Measurements from ENCODE around the gene HS3ST5. TPM values are rescaled to one million over a fixed set of nuclear protein-coding genes. Genes with fewer than 3 reads are reported as not detected.

Gene HS3ST5
- total and polyA plus RNA-seq, 2 donors (not counting 3 experiments of a cell fraction or from before 2014, with no cell fraction given): not detected

DNA sequence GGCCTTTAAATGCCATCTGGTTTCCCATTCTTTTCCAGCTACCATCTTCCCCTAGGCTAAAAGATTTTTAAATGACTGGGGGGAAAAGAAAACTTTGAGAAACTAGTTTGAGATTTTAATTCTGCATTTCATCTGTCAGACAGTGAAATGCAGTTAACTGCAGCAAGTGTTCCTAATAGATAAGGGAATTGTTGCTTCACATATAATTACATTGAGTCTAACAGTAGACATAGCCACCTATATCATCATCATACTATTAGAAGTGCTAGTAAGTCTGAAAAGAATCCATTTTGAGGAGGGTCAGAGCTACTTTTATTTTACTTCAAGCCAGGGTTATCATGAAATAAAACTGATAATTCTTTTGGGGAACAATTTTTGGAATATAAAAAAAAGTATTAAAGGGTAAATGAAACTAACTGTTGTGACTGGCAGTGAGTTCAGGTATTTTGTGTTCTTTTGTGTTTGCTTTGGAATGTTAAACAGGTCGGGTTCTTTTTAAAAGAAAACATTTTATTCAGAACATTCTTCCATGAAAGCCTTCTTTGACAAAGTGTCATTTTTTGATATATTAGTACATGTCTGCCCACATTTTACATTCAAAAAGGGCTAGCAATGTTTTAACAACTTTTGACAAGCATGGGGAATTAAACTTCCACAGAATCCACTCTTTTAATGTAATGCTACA, 170.1 kb downstream of the HS3ST5 start:
- Histone ChIP-seq H3K79me2 (ENCODE audit: control insufficient read depth, insufficient read depth, low read length) (no peaks in the 10 kb centered on the region), H3K4me3 (replicated peaks in 1 of 3; ENCODE audit: insufficient read depth in 1 of 3, low read depth in 1 of 3, low read length in 3 of 3) (no peak overlapping the region), H2AFZ (ENCODE audit: low read depth, low read length) (no peak overlapping the region), H3K9me3 (replicated peaks; ENCODE audit: control insufficient read depth, insufficient read depth, low read length) (no peaks in the 10 kb centered on the region), H3K27ac (ENCODE audit: insufficient read depth, low read depth, low read length) (no peak overlapping the region), H4K20me1 (replicated peaks; ENCODE audit: control insufficient read depth, extremely low read depth, insufficient read depth, low read length) (no peaks in the 10 kb centered on the region), H3K9me1 (replicated peaks; ENCODE audit: control insufficient read depth, extremely low read depth, insufficient read depth, low read length) (no peaks in the 10 kb centered on the region), H3K36me3 (ENCODE audit: control insufficient read depth in 2 of 2, extremely low read depth in 1 of 2, insufficient read depth in 2 of 2, low read length in 2 of 2) (no peaks in the 10 kb centered on the region), H3K4me2 (ENCODE audit: insufficient read depth, low read length) (no peak overlapping the region), H3K27me3 (ENCODE audit: control insufficient read depth in 2 of 2, insufficient read depth in 2 of 2, low read length in 2 of 2) (peaks cover 0 to 2% of the 10 kb centered on the region in 2 experiments), H3K9ac (replicated peaks; ENCODE audit: extremely low read depth, insufficient read depth, low read length) (no peak overlapping the region), H3K4me1 (ENCODE audit: control insufficient read depth, extremely low read depth, insufficient read depth, low read length) (no peaks in the 10 kb centered on the region)
- POLR2A ChIA-PET: no interaction called here
- intact Hi-C loops (cut with micrococcal nuclease) (no loop called here), dilution Hi-C loops (cut with MboI; ENCODE audit: extremely low pct_ligation_motif_present, low sequenced_read_pairs) (no loop called here)
- FAIRE-seq: no peak
- CTCF ChIA-PET: interaction anchor here (1.6 kb wide), 1 partner anchor 132 kb away, joined by 3 read pairs; no protein-coding TSS in a partner anchor
- TF ChIP-seq, protein P1, sequence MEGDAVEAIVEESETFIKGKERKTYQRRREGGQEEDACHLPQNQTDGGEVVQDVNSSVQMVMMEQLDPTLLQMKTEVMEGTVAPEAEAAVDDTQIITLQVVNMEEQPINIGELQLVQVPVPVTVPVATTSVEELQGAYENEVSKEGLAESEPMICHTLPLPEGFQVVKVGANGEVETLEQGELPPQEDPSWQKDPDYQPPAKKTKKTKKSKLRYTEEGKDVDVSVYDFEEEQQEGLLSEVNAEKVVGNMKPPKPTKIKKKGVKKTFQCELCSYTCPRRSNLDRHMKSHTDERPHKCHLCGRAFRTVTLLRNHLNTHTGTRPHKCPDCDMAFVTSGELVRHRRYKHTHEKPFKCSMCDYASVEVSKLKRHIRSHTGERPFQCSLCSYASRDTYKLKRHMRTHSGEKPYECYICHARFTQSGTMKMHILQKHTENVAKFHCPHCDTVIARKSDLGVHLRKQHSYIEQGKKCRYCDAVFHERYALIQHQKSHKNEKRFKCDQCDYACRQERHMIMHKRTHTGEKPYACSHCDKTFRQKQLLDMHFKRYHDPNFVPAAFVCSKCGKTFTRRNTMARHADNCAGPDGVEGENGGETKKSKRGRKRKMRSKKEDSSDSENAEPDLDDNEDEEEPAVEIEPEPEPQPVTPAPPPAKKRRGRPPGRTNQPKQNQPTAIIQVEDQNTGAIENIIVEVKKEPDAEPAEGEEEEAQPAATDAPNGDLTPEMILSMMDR (IDR thresholded peaks at IDR 0.05; ENCODE audit: extremely low read depth in 1 of 2, insufficient read depth in 1 of 2, low read depth in 1 of 2, low read length in 2 of 2): no peak
- TF ChIP-seq POLR2AphosphoS5 (IDR thresholded peaks at IDR 0.05; ENCODE audit: insufficient read depth, low read depth, low read length): no peak
- TF ChIP-seq MYC (IDR thresholded peaks at IDR 0.05; ENCODE audit: low read depth, low read length): no peak
- TF ChIP-seq EZH2 (IDR thresholded peaks at IDR 0.05; ENCODE audit: borderline replicate concordance, low read depth, low read length, severe bottlenecking): no peak
- no peak for TF ChIP-seq POLR2A (IDR thresholded peaks at IDR 0.05; ENCODE audit: low read depth, low read length)
- no peak for TF ChIP-seq FOS (IDR thresholded peaks at IDR 0.05; ENCODE audit: borderline replicate concordance, insufficient read depth, low read length)
- BruUV-seq (replicated peaks): no TSS peak
- no peak for DNase-seq (ENCODE audit: low read depth, low spot score)
